Skeletal muscle satellite cell (primary cell): ENCODE data around the gene KCNIP4.

Experiments used
- H3K27me3 ChIP-seq: 2 replicates; pipeline ENCODE4 v1.7.0; 2013; ENCODE audit warnings: low read length; ENCODE audit not compliant: control insufficient read depth, insufficient read depth
- H3K36me3 ChIP-seq: 2 replicates; pipeline ENCODE4 v1.7.0; 2013; ENCODE audit warnings: mild to moderate bottlenecking, control low read depth, low read length; ENCODE audit not compliant: insufficient read depth
- H3K4me1 ChIP-seq: 2 replicates; pipeline ENCODE4 v1.7.0; 2013; ENCODE audit warnings: low read length; ENCODE audit not compliant: control insufficient read depth, insufficient read depth
- H3K4me2 ChIP-seq: 2 replicates; pipeline ENCODE4 v1.7.0; 2013; ENCODE audit warnings: mild to moderate bottlenecking, low read length
- H3K4me3 ChIP-seq: 2 replicates; pipeline ENCODE4 v1.7.0; 2013; ENCODE audit warnings: low read length
- H3K9ac ChIP-seq: 2 replicates; pipeline ENCODE4 v1.7.0; 2013; ENCODE audit warnings: mild to moderate bottlenecking, low read depth, low read length, moderate library complexity
- H3K9me3 ChIP-seq: replicated peaks from 2 replicates; pipeline ENCODE4 v1.7.0; 2013; ENCODE audit warnings: mild to moderate bottlenecking, control low read depth, low read length

KCNIP4 gene

DNA sequence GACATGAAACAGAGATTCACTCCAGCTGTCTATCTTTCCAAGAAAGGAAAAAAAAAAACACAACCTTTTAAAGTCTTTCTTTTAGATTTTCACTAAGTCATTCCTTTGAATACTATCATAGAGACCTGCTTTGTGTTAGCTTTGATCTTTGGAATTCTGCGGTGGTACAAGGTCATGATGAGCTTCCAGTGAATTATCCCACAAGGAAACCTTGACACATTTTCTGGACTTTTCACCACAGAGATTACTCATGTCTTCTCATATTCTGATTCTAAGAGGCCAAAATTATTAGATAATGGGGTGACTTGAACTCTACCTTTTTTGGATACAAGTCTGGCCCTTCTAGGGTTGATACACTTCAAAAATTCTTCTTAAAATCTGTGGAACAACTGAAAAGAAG lies 1046.7 kb downstream of the KCNIP4 start:
- H3K9me3 ChIP-seq = no peaks in the 10 kb centered on the region
- H3K4me1 ChIP-seq = no peaks in the 10 kb centered on the region
- H3K9ac ChIP-seq = no peak overlapping the region
- H3K4me2 ChIP-seq = no peak overlapping the region
- no peaks in the 10 kb centered on the region for H3K27me3 ChIP-seq
- H3K4me3 ChIP-seq = no peak overlapping the region
- H3K36me3 ChIP-seq = no peaks in the 10 kb centered on the region

DNA sequence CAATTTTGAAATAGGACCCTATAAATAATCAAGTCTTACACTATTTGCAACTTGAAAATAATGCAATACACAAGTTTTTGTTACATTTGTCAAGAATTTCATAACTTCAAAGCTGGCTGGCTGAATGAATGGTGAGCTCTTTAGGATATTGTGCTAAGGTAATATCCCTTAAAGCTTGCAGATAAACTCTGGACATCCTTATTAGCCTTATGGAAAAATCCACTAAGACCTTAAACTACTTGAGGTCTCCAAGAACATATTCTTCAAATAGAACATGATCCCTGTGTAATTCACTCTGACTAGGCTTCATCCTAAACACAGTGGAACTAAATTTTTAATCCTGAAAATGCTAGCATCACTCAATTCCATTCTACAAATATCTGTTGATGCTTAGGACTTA lies 1049.0 kb downstream of the KCNIP4 start:
- no peak overlapping the region for H3K4me2 ChIP-seq
- no peak overlapping the region for H3K9ac ChIP-seq
- H3K27me3 ChIP-seq = no peaks in the 10 kb centered on the region
- no peak overlapping the region for H3K4me3 ChIP-seq
- H3K4me1 ChIP-seq = no peaks in the 10 kb centered on the region
- H3K9me3 ChIP-seq = no peaks in the 10 kb centered on the region
- H3K36me3 ChIP-seq = no peaks in the 10 kb centered on the region

DNA sequence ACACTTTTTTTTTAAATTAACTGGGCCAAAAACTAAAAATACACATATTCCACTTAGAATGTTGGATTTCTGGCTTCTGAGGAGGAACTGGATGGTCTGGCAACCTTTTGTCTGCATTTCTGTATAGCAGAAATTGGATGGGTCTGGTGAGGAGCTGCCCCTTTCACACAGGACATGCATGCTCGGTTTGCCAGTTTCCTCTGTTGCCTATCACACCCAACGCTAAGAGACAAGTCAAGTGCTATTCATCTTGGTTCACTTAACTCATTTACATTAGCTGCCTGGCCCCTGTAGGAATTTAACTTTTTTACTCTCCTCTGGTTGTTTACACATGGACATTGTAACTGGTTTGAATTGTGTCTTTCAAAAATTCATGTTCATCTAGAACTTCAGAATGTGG lies 1052.6 kb downstream of the KCNIP4 start:
- no peaks in the 10 kb centered on the region for H3K36me3 ChIP-seq
- H3K4me3 ChIP-seq = no peak overlapping the region
- H3K27me3 ChIP-seq = no peaks in the 10 kb centered on the region
- no peak overlapping the region for H3K9ac ChIP-seq
- H3K4me1 ChIP-seq = peaks cover 2% of the 10 kb centered on the region
- H3K9me3 ChIP-seq = no peaks in the 10 kb centered on the region
- H3K4me2 ChIP-seq = no peak overlapping the region

DNA sequence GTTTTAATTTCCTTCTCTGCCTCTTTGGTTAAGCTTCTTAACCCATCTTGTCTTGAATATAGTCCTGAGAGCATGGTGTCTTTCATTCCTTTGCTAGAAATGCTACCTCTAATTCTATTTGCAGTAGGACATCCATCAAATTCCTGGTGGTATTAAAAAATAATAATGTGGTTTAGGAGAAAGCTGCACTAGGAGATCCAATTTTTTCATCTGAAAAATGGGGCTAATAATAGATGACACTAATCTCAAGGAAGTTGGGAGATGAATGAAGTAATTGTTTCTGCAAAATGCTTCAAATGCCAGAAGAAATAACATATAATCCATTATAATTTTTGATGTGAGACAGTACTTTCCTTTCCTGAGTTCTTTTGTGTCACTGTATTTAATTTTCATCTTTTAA lies 1053.4 kb downstream of the KCNIP4 start:
- Histone ChIP-seq H3K9me3 (no peaks in the 10 kb centered on the region), H3K36me3 (no peaks in the 10 kb centered on the region)

DNA sequence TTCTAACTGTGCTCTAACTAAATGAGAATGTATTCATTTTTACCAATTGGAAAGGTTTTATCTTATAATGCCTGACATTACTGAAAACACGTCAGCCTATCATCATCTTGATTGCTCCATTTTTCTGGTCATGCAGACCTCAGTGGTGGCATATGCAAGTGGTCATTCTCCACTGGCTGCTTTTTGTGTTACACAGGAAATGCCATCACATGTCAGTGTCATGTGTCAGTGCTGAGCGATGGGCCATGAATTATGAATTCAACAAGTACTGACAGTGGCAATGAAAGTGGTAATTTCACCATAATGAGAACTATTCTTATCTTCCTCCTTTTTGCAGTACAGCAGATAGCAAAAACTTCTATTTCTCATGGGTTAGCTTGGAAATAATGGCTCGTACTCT lies 1057.8 kb downstream of the KCNIP4 start:
- Histone ChIP-seq H3K9ac (no peak overlapping the region), H3K36me3 (no peaks in the 10 kb centered on the region), H3K9me3 (no peaks in the 10 kb centered on the region), H3K27me3 (no peaks in the 10 kb centered on the region), H3K4me2 (no peak overlapping the region), H3K4me1 (peaks cover 4% of the 10 kb centered on the region), H3K4me3 (no peak overlapping the region)

More for the DNA sequence above, 1053.4 kb downstream of the KCNIP4 start:
- Histone ChIP-seq H3K9ac (no peak overlapping the region), H3K4me3 (no peak overlapping the region), H3K4me1 (peaks cover 4% of the 10 kb centered on the region), H3K27me3 (no peaks in the 10 kb centered on the region), H3K4me2 (no peak overlapping the region)

DNA sequence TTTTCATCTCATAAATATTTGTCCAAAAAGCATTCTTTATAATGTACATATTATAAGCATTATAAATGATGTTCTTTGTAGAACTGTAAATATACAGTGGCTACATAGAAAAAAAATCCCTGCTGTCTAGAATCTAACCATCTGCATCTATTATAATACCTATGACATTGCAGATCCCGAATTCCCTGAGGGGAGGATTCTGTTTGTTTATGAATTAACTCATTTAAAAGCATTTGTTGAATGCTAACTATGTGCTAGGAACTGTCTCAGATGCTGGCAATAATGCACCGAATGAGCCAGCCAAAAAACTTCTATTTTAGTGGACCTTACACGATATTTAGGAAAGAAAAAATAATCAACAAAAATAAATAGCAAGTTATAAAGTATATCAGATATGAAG lies 1058.7 kb downstream of the KCNIP4 start:
- H3K27me3 ChIP-seq = no peaks in the 10 kb centered on the region

DNA sequence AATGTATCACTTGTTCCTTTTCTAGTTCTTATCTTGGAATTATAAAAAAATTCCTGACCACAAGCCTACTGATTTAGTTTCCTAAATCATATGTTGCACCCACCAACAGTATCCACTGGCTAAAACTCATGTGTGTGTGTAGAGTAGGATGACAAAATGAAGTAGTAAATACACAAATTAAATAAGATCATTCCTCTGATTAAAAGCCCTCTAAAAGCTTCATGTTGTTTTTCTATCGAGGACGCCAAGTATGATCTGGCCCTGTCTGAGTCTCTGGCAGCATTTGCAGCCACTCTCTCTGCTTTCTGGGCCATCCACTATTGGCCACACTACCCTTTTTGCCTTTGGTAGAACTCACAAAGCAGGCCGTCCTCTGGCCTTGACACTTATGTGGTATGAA lies 1064.9 kb downstream of the KCNIP4 start:
- no peak overlapping the region for H3K9ac ChIP-seq
- H3K27me3 ChIP-seq = no peaks in the 10 kb centered on the region
- H3K36me3 ChIP-seq = no peaks in the 10 kb centered on the region
- H3K9me3 ChIP-seq = no peaks in the 10 kb centered on the region
- no peaks in the 10 kb centered on the region for H3K4me1 ChIP-seq
- H3K4me2 ChIP-seq = no peak overlapping the region
- H3K4me3 ChIP-seq = no peak overlapping the region

More for the DNA sequence above, 1058.7 kb downstream of the KCNIP4 start:
- Histone ChIP-seq H3K36me3 (no peaks in the 10 kb centered on the region), H3K9ac (no peak overlapping the region), H3K4me3 (no peak overlapping the region), H3K4me2 (no peak overlapping the region), H3K4me1 (peaks cover 4% of the 10 kb centered on the region), H3K9me3 (no peaks in the 10 kb centered on the region)

DNA sequence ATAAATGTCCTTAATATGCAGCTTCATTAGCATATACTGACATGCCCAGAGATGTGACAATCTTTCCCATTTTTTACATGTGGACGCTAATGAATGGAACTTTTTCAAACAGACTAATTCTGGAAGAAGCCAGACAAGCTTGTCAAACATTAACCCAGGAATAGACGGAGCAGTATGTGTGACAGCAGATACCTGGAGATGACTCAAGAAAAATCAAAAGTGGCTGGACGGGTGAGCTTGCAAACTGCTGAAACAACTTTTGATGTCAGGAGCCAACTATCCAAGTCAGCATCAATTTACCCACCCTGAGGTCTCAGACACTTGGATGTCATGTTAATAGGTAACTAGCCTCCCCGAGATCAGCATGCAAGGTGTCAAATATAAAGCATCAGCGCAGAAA lies 1065.3 kb downstream of the KCNIP4 start:
- Histone ChIP-seq H3K36me3 (no peaks in the 10 kb centered on the region), H3K4me2 (no peak overlapping the region), H3K4me3 (no peak overlapping the region), H3K9me3 (no peaks in the 10 kb centered on the region), H3K4me1 (no peaks in the 10 kb centered on the region), H3K9ac (no peak overlapping the region), H3K27me3 (no peaks in the 10 kb centered on the region)

DNA sequence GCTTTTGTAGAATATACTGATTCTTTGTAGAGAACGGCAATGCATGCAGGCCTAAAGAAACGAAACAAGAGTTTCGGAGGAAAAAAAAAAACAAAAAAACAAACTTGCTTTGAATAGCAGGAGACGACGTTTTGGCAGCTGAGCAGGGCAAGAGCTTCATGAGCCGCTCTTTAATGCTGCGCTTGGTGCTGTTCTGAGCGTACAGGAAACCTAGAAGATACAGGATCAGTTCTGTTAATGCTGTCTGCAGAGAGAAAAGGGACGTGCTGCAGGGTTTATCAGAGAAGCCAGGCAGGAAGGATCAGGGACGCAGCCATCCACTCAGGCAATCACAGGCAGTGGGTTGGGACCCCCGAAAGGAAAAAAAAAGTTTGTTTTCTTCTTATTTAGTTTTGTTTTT lies 1066.1 kb downstream of the KCNIP4 start:
- H3K9ac ChIP-seq = no peak overlapping the region
- H3K27me3 ChIP-seq = no peaks in the 10 kb centered on the region
- H3K36me3 ChIP-seq = no peaks in the 10 kb centered on the region
- no peak overlapping the region for H3K4me2 ChIP-seq
- H3K9me3 ChIP-seq = no peaks in the 10 kb centered on the region
- no peak overlapping the region for H3K4me3 ChIP-seq
- H3K4me1 ChIP-seq = no peaks in the 10 kb centered on the region

DNA sequence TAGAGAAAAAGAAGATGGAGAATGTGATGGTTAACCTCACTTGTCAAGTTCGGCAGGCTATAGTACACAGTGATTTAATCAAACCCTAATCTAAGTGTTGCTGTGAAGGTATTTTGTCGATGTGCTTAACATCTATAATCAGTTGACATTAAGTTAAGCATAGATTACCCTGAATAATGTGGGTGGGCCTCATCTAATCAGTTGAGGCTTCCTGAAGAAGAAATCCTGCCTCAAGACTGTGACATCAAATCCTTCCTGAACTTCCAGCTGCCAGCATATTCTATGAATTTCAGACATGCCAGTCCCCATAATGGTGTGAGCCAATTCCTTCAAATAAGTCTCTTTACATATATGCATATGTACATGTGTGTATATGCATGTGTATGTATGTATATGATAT lies 1066.9 kb downstream of the KCNIP4 start:
- H3K4me3 ChIP-seq = no peak overlapping the region
- H3K9ac ChIP-seq = no peak overlapping the region

DNA sequence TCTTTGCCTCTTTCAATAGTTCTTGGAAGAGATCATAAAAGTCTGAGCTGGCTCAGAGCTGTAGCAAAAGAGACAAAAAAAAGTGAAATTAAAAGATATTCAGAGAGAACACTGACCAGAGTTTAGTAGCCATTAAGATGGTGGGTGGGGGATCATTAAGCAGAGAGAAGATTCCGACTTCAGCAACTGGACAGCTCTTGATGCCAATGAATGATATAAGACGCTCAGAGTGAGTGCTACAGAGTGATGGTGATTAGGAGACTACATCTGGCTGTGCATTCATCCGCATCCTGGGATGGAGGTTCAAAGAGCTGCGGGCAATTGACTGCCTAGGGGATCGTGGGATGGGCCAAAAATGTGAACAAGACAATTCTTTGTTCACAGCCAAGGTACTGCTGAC lies 1069.8 kb downstream of the KCNIP4 start:
- no peak overlapping the region for H3K4me3 ChIP-seq
- H3K4me1 ChIP-seq = no peaks in the 10 kb centered on the region
- H3K27me3 ChIP-seq = no peaks in the 10 kb centered on the region
- no peaks in the 10 kb centered on the region for H3K9me3 ChIP-seq
- H3K9ac ChIP-seq = no peak overlapping the region
- no peak overlapping the region for H3K4me2 ChIP-seq
- no peaks in the 10 kb centered on the region for H3K36me3 ChIP-seq

More for the DNA sequence above, 1066.9 kb downstream of the KCNIP4 start:
- H3K9me3 ChIP-seq = no peaks in the 10 kb centered on the region
- no peak overlapping the region for H3K4me2 ChIP-seq
- H3K36me3 ChIP-seq = no peaks in the 10 kb centered on the region
- no peaks in the 10 kb centered on the region for H3K27me3 ChIP-seq
- H3K4me1 ChIP-seq = no peaks in the 10 kb centered on the region

DNA sequence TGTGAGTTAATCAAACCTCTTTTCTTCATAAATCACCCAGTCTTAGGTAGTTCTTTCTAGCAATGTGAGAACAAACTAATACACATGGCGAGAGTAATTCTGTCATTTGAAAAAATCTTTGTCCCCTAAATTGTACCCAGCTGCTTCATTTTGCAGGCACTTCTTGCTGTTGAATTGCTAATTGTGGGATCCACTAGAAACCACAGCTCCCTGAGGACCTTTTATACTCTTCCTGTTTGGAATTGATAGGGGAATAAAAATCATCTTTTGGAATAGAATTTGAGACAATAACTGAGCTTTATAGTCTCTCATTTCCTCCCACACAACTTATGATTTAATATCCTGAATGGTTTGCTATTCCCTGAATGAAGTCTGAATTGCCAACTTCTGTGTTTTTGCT lies 1078.1 kb downstream of the KCNIP4 start:
- no peak overlapping the region for H3K4me2 ChIP-seq
- H3K4me1 ChIP-seq = no peaks in the 10 kb centered on the region
- no peaks in the 10 kb centered on the region for H3K36me3 ChIP-seq
- H3K9ac ChIP-seq = no peak overlapping the region
- H3K27me3 ChIP-seq = no peaks in the 10 kb centered on the region
- H3K9me3 ChIP-seq = no peaks in the 10 kb centered on the region
- no peak overlapping the region for H3K4me3 ChIP-seq
